Uterus (tissue), 2 donors: ENCODE data around the gene TRAPPC12.

ENCODE experiments used
- CTCF ChIP-seq, 4 experiments: fragments of 200-600 bp in 2 of 4; fragments of 450-650 bp in 2 of 4; sonication (generic) in 2 of 4; IDR thresholded peaks; one replicate each; pipeline ENCODE4 v1.5.1; 2016 to 2019; ENCODE audit warnings: antibody characterized with exemption in 4 of 4, mild to moderate bottlenecking in 2 of 4, moderate library complexity in 1 of 4
- POLR2A ChIP-seq, 2 donors: fragments of 450-650 bp; IDR thresholded peaks; one replicate each; pipeline ENCODE4 v1.6.1; 2016; ENCODE audit warnings: antibody characterized with exemption in 2 of 2, mild to moderate bottlenecking in 1 of 2, moderate library complexity in 1 of 2

GRCh38 chr2:3527886-3528785 is 148.6 kb downstream of the TRAPPC12 start:
- TF ChIP-seq CTCF (IDR thresholded peaks at IDR 0.05) (no peak), POLR2A (IDR thresholded peaks at IDR 0.05) (no peak)
